ENCODE results near the gene APBA2.

- TF ChIP-seq CTCF (IDR thresholded peaks at IDR 0.05) (no peak), POLR2AphosphoS5 (IDR thresholded peaks at IDR 0.05) (no peak), POLR2A (IDR thresholded peaks at IDR 0.05) (no peak)
Measured at GRCh38 chr15:28947221-28947674, 61.5 kb downstream of the APBA2 start.
